ENCODE data around the gene KLHL36.

Gene KLHL36

GRCh38 chr16:84647828-84648594 lies at the start of gene KLHL36:
TSS of gene KLHL36 (plus strand) at chr16:84648511. CDS start at chr16:84650868, 2,357 bp downstream.
- DNase-seq (ENCODE audit: low read depth in 2 of 2), result peak; percentile 35 to 63

GRCh38 chr16:84599521-84600202 lies 48.6 kb upstream of the KLHL36 start:
- no peak for DNase-seq (ENCODE audit: low read depth in 2 of 2)

- DNase-seq (ENCODE audit: low read depth in 2 of 2), result no peak
These were observed 47.7 kb upstream of the KLHL36 start for GRCh38 chr16:84600343-84601229.

GRCh38 chr16:84603140-84603816 lies 45.0 kb upstream of the KLHL36 start:
- no peak for DNase-seq (ENCODE audit: low read depth in 2 of 2)

GRCh38 chr16:84603940-84604339 lies 44.4 kb upstream of the KLHL36 start:
- no peak for DNase-seq (ENCODE audit: low read depth in 2 of 2)

GRCh38 chr16:84604477-84605013 lies 43.8 kb upstream of the KLHL36 start:
- DNase-seq (ENCODE audit: low read depth in 2 of 2), result no peak

GRCh38 chr16:84605339-84605848 lies 42.9 kb upstream of the KLHL36 start:
- DNase-seq (ENCODE audit: low read depth in 2 of 2), result no peak

- no peak for DNase-seq (ENCODE audit: low read depth in 2 of 2)
These were observed 42.0 kb upstream of the KLHL36 start for GRCh38 chr16:84606081-84606875.

- DNase-seq (ENCODE audit: low read depth in 2 of 2), result no peak
These were observed 41.2 kb upstream of the KLHL36 start for GRCh38 chr16:84607061-84607460.

GRCh38 chr16:84607694-84608093 lies 40.6 kb upstream of the KLHL36 start:
- DNase-seq (ENCODE audit: low read depth in 2 of 2), result no peak

- no peak for DNase-seq (ENCODE audit: low read depth in 2 of 2)
These were observed 40.0 kb upstream of the KLHL36 start for GRCh38 chr16:84608282-84608681.

- no peak for DNase-seq (ENCODE audit: low read depth in 2 of 2)
These were observed 38.6 kb upstream of the KLHL36 start for GRCh38 chr16:84609563-84610177.

- no peak for DNase-seq (ENCODE audit: low read depth in 2 of 2)
These were observed 37.9 kb upstream of the KLHL36 start for GRCh38 chr16:84610376-84610775.

- no peak for DNase-seq (ENCODE audit: low read depth in 2 of 2)
These were observed 37.3 kb upstream of the KLHL36 start for GRCh38 chr16:84611041-84611440.

GRCh38 chr16:84612686-84613085 lies 35.6 kb upstream of the KLHL36 start:
- DNase-seq (ENCODE audit: low read depth in 2 of 2), result no peak

GRCh38 chr16:84613408-84614072 lies 34.8 kb upstream of the KLHL36 start:
- DNase-seq (ENCODE audit: low read depth in 2 of 2), result no peak

GRCh38 chr16:84614073-84614459 lies 34.2 kb upstream of the KLHL36 start:
- DNase-seq (ENCODE audit: low read depth in 2 of 2), result no peak

- DNase-seq (ENCODE audit: low read depth in 2 of 2), result no peak
These were observed 33.7 kb upstream of the KLHL36 start for GRCh38 chr16:84614623-84614967.
